ENCODE data around the gene CD164L2. TPM values are rescaled to one million over a fixed set of nuclear protein-coding genes. Genes with fewer than 3 reads are reported as not detected.
A peak's percentile ranks its signal among the peaks of the same experiment; 100 is the strongest.
"Not testable (repeated sequence)": the region's sequence is repeated elsewhere in the genome, so short reads cannot be mapped to it uniquely, and the experiment has no call there.

The CD164L2 gene
- total RNA-seq, 2 donors from 2014 or later: not detected

DNA sequence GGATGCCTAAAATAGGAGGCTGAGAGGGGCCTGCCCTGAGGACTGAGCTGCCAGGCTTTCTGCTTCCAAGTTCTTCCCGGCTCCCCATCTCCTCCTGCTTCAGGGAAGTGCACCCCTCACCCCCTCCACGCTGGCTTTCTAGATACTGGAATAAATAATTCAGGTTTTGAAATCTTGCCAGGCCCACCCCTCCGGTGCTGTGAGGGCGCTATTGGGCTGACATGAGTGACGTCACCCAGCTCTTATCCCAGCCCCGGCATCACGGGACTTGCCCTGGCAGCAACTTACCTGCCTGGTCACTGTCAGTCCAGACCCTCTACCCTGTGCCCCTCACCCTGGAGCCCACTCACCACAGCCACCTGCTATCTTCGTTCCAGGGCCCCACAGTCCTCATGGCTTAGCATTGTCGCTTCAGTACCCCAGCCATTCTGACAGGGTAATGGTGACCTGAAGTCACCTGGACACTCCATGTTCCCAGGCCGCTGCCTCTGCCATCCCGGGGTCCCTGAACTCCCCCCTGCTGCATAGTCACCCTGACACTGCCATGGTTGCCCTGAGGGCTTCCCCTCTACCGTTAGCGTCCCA is 8.5 kb upstream of the CD164L2 start:
- no peak for ATAC-seq
- DNase-seq: peak in 1 of 3 donors; percentile 23
- no peaks in the 10 kb centered on the region for H3K9me3 ChIP-seq (ENCODE audit: control insufficient read depth, low read length, poor library complexity, severe bottlenecking)
- H3K4me1 Mint-ChIP-seq: peaks cover 21% of the 10 kb centered on the region
- no peaks in the 10 kb centered on the region for H3K27me3 Mint-ChIP-seq
- peak overlapping the region; percentile 90 for H3K27ac Mint-ChIP-seq
- peak overlapping the region; percentile 92 for H3K4me3 Mint-ChIP-seq
- H3K36me3 Mint-ChIP-seq (ENCODE audit: low read depth): no peaks in the 10 kb centered on the region

GRCh38 chr1:27388337-27389005 is 5.3 kb upstream of the CD164L2 start:
- Mint-ChIP-seq H3K36me3 (ENCODE audit: low read depth) (no peaks in the 10 kb centered on the region), H3K27me3 (no peaks in the 10 kb centered on the region), H3K27ac (peak overlapping the region; percentile 87), H3K4me3 (no peak overlapping the region), H3K4me1 (peaks cover 19% of the 10 kb centered on the region)
- H3K9me3 ChIP-seq (ENCODE audit: control insufficient read depth, low read length, poor library complexity, severe bottlenecking): no peaks in the 10 kb centered on the region
- no peak for ATAC-seq
- DNase-seq: peak; percentile 52 to 71 (median 60)

- not testable (repeated sequence) for DNase-seq; H3K27me3 Mint-ChIP-seq; H3K36me3 Mint-ChIP-seq (ENCODE audit: low read depth); ATAC-seq; H3K9me3 ChIP-seq (ENCODE audit: control insufficient read depth, low read length, poor library complexity, severe bottlenecking); H3K27ac Mint-ChIP-seq; H3K4me3 Mint-ChIP-seq
- peaks cover 10% of the 10 kb centered on the region for H3K4me1 Mint-ChIP-seq
Observed at GRCh38 chr1:27384797-27385196, 1.7 kb upstream of the CD164L2 start.

DNA sequence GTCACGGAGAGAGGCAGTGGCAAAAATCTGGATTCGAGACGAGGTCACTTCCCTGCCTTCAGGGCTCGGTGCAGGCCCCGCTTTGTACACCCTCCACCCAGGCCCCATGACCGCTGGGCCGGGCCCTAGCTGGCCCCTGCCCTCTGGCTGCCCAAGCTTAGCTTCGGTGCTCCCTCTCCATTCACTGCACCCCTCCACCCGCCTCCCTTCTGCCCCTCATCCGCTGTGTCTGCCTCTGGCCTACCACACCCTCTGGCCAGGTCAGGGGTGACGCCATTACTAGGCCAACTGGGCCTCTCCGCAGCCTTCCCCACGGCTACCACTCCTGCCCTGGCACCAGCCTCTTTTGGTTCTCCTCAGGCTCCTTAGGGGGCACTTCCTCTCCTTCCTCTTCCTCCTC is 528 bp upstream of the CD164L2 start:
- Mint-ChIP-seq H3K4me3 (no peak overlapping the region), H3K27ac (no peak overlapping the region), H3K36me3 (ENCODE audit: low read depth) (no peaks in the 10 kb centered on the region), H3K4me1 (peaks cover 9% of the 10 kb centered on the region), H3K27me3 (peaks cover 6% of the 10 kb centered on the region)
- H3K9me3 ChIP-seq (ENCODE audit: control insufficient read depth, low read length, poor library complexity, severe bottlenecking): no peaks in the 10 kb centered on the region
- no peak for ATAC-seq
- DNase-seq: no peak

DNA sequence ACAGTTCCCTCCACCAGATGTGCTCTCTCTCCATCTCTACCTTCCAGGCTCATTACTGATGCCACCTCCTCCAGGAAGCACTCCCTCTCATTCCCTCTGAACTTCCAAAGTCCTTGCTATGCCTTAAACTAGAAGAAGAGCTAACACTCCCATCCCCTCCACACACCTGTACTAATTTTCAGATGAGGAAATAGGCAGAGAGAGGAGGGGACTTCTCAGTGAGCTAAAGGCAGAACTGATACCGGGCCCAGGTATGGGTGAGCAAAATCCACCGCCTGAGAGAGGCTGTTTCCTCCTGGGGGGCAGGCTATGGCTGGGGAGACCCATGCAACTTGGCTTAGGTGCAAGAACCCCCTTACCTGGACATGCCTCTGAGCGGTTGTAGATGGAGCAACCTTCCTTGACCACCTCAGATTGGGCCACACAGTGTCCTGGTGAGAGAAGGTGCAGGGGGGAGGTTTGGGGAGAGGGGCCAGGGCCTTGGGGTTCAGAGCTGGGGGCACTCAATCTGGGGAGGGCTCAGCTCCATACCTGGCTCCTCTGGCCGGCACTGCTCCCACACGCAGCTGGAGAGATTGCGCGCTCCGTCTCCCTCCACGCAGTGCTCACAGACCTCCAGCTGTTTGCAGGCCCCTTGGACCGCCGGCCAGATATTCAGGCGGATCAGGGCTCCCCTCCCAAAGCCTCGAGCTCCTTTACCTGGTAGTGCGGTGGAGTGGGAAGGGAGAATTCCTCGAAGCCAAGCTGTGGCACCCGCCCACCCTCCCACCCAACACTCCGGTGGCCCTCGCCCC is 967 bp downstream of the CD164L2 start:
- H3K9me3 ChIP-seq (ENCODE audit: control insufficient read depth, low read length, poor library complexity, severe bottlenecking): no peaks in the 10 kb centered on the region
- no peak for ATAC-seq
- Mint-ChIP-seq H3K27ac (no peak overlapping the region), H3K36me3 (ENCODE audit: low read depth) (no peaks in the 10 kb centered on the region), H3K27me3 (peaks cover 6% of the 10 kb centered on the region), H3K4me3 (no peak overlapping the region), H3K4me1 (peaks cover 10% of the 10 kb centered on the region)
- DNase-seq: no peak

GRCh38 chr1:27380766-27381733 is 2.1 kb downstream of the CD164L2 start:
- no peak overlapping the region for H3K4me3 Mint-ChIP-seq
- no peaks in the 10 kb centered on the region for H3K9me3 ChIP-seq (ENCODE audit: control insufficient read depth, low read length, poor library complexity, severe bottlenecking)
- peaks cover 6% of the 10 kb centered on the region for H3K27me3 Mint-ChIP-seq
- peaks cover 10% of the 10 kb centered on the region for H3K4me1 Mint-ChIP-seq
- ATAC-seq (no peak), DNase-seq (no peak)
- no peaks in the 10 kb centered on the region for H3K36me3 Mint-ChIP-seq (ENCODE audit: low read depth)
- H3K27ac Mint-ChIP-seq: no peak overlapping the region

GRCh38 chr1:27380224-27380623 is 2.9 kb downstream of the CD164L2 start:
- H3K4me1 Mint-ChIP-seq: peaks cover 13% of the 10 kb centered on the region
- H3K36me3 Mint-ChIP-seq (ENCODE audit: low read depth): no peaks in the 10 kb centered on the region
- H3K4me3 Mint-ChIP-seq: no peak overlapping the region
- H3K27me3 Mint-ChIP-seq: peaks cover 6% of the 10 kb centered on the region
- ATAC-seq (no peak), DNase-seq (no peak)
- no peaks in the 10 kb centered on the region for H3K9me3 ChIP-seq (ENCODE audit: control insufficient read depth, low read length, poor library complexity, severe bottlenecking)
- no peak overlapping the region for H3K27ac Mint-ChIP-seq

- no peak for ATAC-seq
- no peaks in the 10 kb centered on the region for H3K9me3 ChIP-seq (ENCODE audit: control insufficient read depth, low read length, poor library complexity, severe bottlenecking)
- no peak for DNase-seq
- Mint-ChIP-seq H3K27me3 (peaks cover 6% of the 10 kb centered on the region), H3K4me1 (peaks cover 13% of the 10 kb centered on the region), H3K4me3 (no peak overlapping the region), H3K36me3 (ENCODE audit: low read depth) (no peaks in the 10 kb centered on the region), H3K27ac (no peak overlapping the region)
Observed at GRCh38 chr1:27379564-27380122, 3.5 kb downstream of the CD164L2 start.

DNA sequence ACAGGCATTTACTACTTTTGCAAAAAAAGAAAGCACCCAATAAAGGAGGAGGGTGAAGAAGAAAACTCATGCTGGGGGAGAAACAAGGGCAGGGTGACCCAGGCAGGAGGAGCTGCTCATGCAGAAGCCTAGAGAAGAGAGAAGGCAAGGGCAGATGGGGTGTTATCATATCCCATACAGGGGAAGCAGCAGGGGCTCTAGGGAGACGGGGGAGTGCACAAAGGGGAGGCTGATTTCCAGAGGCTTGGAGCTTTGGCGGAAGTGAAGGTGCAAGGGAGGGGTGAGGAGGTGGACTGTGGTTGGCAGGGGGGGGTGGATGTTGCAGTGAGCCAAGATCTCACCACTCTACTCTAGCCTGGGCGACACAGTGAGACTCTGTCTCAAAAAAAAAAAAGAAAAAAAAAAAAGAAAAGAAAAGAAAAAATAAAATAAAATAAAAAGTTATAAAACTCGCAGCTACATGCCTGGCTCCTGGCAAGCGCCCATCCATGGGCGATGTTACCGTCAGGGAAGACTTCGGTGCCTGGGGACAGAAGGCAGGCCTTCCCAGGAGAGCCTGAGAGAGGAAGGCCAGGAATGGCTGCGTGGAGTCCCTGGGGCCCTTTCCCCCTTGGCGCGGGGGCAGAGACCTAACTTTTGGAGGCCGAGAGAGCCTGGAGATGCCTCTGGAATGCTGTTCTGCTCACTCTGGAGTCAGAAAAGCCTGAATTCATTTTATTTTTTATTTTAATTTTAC is 5.2 kb downstream of the CD164L2 start:
- no peak overlapping the region for H3K27ac Mint-ChIP-seq
- H3K27me3 Mint-ChIP-seq: peaks cover 6% of the 10 kb centered on the region
- no peak for DNase-seq
- H3K4me1 Mint-ChIP-seq: peaks cover 11% of the 10 kb centered on the region
- ATAC-seq: no peak
- no peaks in the 10 kb centered on the region for H3K9me3 ChIP-seq (ENCODE audit: control insufficient read depth, low read length, poor library complexity, severe bottlenecking)
- H3K36me3 Mint-ChIP-seq (ENCODE audit: low read depth): no peaks in the 10 kb centered on the region
- H3K4me3 Mint-ChIP-seq: no peak overlapping the region

DNA sequence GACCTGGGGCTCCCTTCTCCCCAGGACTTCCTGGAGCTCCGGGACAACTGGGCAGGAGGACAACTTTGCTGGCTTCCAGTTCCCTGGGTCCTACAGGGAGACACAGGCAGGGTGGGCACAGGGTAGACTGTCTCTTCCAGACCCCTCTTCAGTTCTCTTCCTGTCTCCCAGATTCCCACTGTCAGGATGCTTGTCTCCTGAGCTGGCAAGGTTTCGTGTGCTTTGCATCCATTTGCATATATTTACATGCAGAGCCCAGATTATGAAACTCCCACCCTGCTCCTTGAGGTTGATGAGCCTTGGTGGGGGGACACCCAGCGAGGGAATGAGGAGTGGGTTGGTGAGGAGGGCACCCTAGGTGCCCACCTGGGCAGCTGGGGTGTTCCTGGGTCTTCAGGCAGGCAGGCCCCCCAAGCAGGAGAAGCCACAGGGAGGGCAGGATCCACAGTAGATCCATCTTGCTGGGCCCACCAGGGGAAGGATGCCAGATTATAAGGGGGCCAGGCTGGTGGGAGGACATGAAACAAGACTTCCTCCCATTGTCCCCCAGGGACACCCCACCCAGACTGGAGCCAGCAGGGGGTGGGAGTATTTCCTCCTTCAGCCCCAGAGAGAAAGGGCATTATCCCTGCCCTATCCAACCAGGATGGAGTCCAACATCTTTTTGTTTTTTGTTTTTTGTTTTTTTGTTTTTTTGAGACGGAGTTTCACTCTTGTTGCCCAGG is 8.6 kb downstream of the CD164L2 start, which contains the start of gene FCN3:
Gene FCN3, minus strand, starts transcription at position 463 of the 725 bp plus-strand sequence. Its CDS starts 6 bp downstream, at position 457.
- DNase-seq: no peak
- no peaks in the 10 kb centered on the region for H3K9me3 ChIP-seq (ENCODE audit: control insufficient read depth, low read length, poor library complexity, severe bottlenecking)
- Mint-ChIP-seq H3K4me3 (no peak within 1 kb of the TSS), H3K36me3 (ENCODE audit: low read depth) (no peaks in the 10 kb centered on the region), H3K27me3 (no peaks in the 10 kb centered on the region), H3K4me1 (peaks cover 12% of the 10 kb centered on the region), H3K27ac (no peak within 1 kb of the TSS)
- ATAC-seq: no peak

- ATAC-seq: no peak
- Mint-ChIP-seq H3K27ac (no peak overlapping the region), H3K4me3 (no peak overlapping the region), H3K27me3 (no peaks in the 10 kb centered on the region), H3K36me3 (ENCODE audit: low read depth) (no peaks in the 10 kb centered on the region), H3K4me1 (peaks cover 17% of the 10 kb centered on the region)
- no peaks in the 10 kb centered on the region for H3K9me3 ChIP-seq (ENCODE audit: control insufficient read depth, low read length, poor library complexity, severe bottlenecking)
- no peak for DNase-seq
Observed at GRCh38 chr1:27372808-27373690, 10.1 kb downstream of the CD164L2 start.

Measured in T-helper 17 cell (primary cell).